Fibroblast of lung (primary cell): ENCODE measurements around the gene ZDHHC22. TPM values are rescaled to one million over a fixed set of nuclear protein-coding genes. Genes with fewer than 3 reads are reported as not detected.

Source experiments
- DNase-seq, 2 donors: peaks; one replicate each; pipeline versions ENCODE4 v3.0.0 to v3.0.0-alpha.2; 2010; ENCODE audit warnings: low read depth in 2 of 2
- H2AFZ ChIP-seq: 2 replicates; pipeline ENCODE4 v1.5.1; 2012; ENCODE audit warnings: low read length, control low read depth, inconsistent platforms
- H3K27ac ChIP-seq: 2 replicates; pipeline ENCODE4 v1.5.1; 2011; ENCODE audit warnings: low read length, control low read depth; ENCODE audit not compliant: insufficient read depth
- H3K27me3 ChIP-seq: 2 replicates; pipeline ENCODE4 v1.5.1; 2011; ENCODE audit warnings: mild to moderate bottlenecking, low read length; ENCODE audit not compliant: control insufficient read depth, insufficient read depth
- H3K36me3 ChIP-seq: 2 replicates; pipeline ENCODE4 v1.5.1; 2011; ENCODE audit warnings: low read length; ENCODE audit not compliant: control insufficient read depth, insufficient read depth
- H3K4me1 ChIP-seq: 2 replicates; pipeline ENCODE4 v1.5.1; 2011; ENCODE audit warnings: low read length; ENCODE audit not compliant: control insufficient read depth, insufficient read depth; ENCODE audit errors: extremely low read depth
- H3K4me2 ChIP-seq: 2 replicates; pipeline ENCODE4 v1.5.1; 2011; ENCODE audit warnings: low read length, control low read depth; ENCODE audit not compliant: insufficient read depth; ENCODE audit errors: extremely low read depth
- H3K4me3 ChIP-seq, 4 experiments: fragments of 200-600 bp in 1 of 4; sonication (generic) in 1 of 4; replicated peaks in 1 of 4; 2 replicates each; pipeline ENCODE4 v1.5.1; 2011 to 2016; ENCODE audit warnings: low read length in 4 of 4, low read depth in 3 of 4, mild to moderate bottlenecking in 3 of 4, control low read depth in 2 of 4, inconsistent platforms in 1 of 4, mixed read lengths in 1 of 4; ENCODE audit not compliant: insufficient read depth in 1 of 4; ENCODE audit errors: control extremely low read depth in 1 of 4
- H3K79me2 ChIP-seq: 2 replicates; pipeline ENCODE4 v1.5.1; 2012; ENCODE audit warnings: mild to moderate bottlenecking, low read length, inconsistent platforms; ENCODE audit not compliant: control insufficient read depth, insufficient read depth
- H3K9ac ChIP-seq: 2 replicates; pipeline ENCODE4 v1.5.1; 2011; ENCODE audit warnings: mild to moderate bottlenecking, low read length, control low read depth; ENCODE audit not compliant: insufficient read depth
- H3K9me3 ChIP-seq: 2 replicates; pipeline ENCODE4 v1.5.1; 2012; ENCODE audit warnings: low read depth, low read length; ENCODE audit not compliant: control insufficient read depth, insufficient read depth
- H4K20me1 ChIP-seq: 2 replicates; pipeline ENCODE4 v1.5.1; 2011; ENCODE audit warnings: low read length; ENCODE audit not compliant: control insufficient read depth, insufficient read depth; ENCODE audit errors: extremely low read depth
- EZH2 ChIP-seq: IDR thresholded peaks from 2 replicates; pipeline ENCODE4 v1.5.1; 2012; ENCODE audit warnings: low read length, control low read depth, mild to moderate bottlenecking; ENCODE audit errors: missing control alignments
- polyA plus RNA-seq, 2 donors: library from polyadenylated mRNA; depleted of rRNA in 1 of 2; stranded (reverse) in 1 of 2; unstranded in 1 of 2; fragments of >200 nt; gene quantifications; 2 replicates each; pipeline ENCODE4 v1.2.1, GENCODE V29; 2011 to 2012; ENCODE audit warnings: missing spikeins in 1 of 2
- total RNA-seq: library from RNA; depleted of rRNA; stranded (reverse); fragments of >200 nt; gene quantifications from 2 replicates; pipeline ENCODE4 v1.2.1, GENCODE V29; 2014
- TF ChIP-seq, protein P1 (sequence below), 2 donors: IDR thresholded peaks in 1 of 2; conservative IDR thresholded peaks in 1 of 2; 1 replicate in 1 of 2; 2 replicates in 1 of 2; pipeline ENCODE4 v1.5.1; 2011 to 2012; ENCODE audit warnings: low read length in 2 of 2, control low read depth in 1 of 2, inconsistent platforms in 1 of 2, low read depth in 1 of 2, mild to moderate bottlenecking in 1 of 2

ZDHHC22 gene
- total and polyA plus RNA-seq, 2 donors (not counting 1 experiment from before 2014, with no cell fraction given) = not detected

DNA sequence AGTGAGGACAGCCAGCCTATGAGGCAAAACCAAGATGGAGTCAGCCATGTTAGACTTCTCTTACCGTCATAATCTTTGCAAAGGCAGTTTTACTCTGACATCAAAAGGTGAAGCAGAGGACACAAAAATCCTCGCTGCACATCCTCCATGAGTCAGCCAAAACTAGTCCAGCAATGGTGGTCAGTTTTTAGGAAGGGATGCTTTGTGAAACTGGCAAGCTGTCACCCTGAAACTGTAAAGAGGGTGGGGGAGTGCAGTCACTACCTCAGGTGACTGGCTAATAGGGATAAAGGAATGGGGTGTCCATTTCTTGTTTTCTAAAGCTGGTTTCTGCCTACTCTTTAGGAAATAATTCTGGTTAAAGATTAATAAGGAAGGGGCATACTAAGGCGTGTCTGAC lies 48.9 kb downstream of the ZDHHC22 start:
- H3K9ac ChIP-seq = no peak overlapping the region
- TF ChIP-seq EZH2 = no peak
- TF ChIP-seq, protein P1, sequence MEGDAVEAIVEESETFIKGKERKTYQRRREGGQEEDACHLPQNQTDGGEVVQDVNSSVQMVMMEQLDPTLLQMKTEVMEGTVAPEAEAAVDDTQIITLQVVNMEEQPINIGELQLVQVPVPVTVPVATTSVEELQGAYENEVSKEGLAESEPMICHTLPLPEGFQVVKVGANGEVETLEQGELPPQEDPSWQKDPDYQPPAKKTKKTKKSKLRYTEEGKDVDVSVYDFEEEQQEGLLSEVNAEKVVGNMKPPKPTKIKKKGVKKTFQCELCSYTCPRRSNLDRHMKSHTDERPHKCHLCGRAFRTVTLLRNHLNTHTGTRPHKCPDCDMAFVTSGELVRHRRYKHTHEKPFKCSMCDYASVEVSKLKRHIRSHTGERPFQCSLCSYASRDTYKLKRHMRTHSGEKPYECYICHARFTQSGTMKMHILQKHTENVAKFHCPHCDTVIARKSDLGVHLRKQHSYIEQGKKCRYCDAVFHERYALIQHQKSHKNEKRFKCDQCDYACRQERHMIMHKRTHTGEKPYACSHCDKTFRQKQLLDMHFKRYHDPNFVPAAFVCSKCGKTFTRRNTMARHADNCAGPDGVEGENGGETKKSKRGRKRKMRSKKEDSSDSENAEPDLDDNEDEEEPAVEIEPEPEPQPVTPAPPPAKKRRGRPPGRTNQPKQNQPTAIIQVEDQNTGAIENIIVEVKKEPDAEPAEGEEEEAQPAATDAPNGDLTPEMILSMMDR (conservative IDR thresholded peaks at IDR 0.05 in 1 of 2, IDR thresholded peaks at IDR 0.05 in 1 of 2; ENCODE audit: low read depth in 1 of 2, low read length in 2 of 2) = no peak
- H3K9me3 ChIP-seq = no peaks in the 10 kb centered on the region
- no peak overlapping the region for H3K27ac ChIP-seq
- H4K20me1 ChIP-seq = no peaks in the 10 kb centered on the region
- peaks cover 4% of the 10 kb centered on the region for H3K4me1 ChIP-seq
- no peak overlapping the region for H3K4me2 ChIP-seq
- H3K79me2 ChIP-seq = peaks cover 2% of the 10 kb centered on the region
- H3K27me3 ChIP-seq = peaks cover 2% of the 10 kb centered on the region
- no peak for DNase-seq
- H3K4me3 ChIP-seq = no peak overlapping the region
- H3K36me3 ChIP-seq = no peaks in the 10 kb centered on the region
- H2AFZ ChIP-seq = no peak overlapping the region

DNA sequence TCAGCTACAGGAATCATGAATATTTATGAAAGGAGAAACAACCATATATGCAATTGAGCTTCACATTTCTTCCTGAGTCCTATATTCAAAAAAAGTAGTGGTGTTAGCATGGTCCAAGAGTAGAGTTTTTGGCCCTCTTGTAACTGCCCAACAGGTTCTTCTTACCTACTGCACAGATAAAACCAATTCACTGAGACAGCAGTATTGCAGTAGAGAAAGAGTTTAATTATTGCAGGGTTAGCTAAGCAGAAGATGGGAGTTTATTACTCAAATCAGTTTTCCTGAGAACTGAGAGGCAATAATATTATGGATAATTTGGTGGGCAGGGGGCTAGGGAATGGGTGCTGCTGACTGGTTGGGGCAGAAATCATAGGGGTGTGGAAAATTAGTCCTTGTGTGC lies 50.1 kb downstream of the ZDHHC22 start:
- peaks cover 2% of the 10 kb centered on the region for H3K27me3 ChIP-seq
- TF ChIP-seq, protein P1 (conservative IDR thresholded peaks at IDR 0.05 in 1 of 2, IDR thresholded peaks at IDR 0.05 in 1 of 2; ENCODE audit: low read depth in 1 of 2, low read length in 2 of 2) = no peak
- TF ChIP-seq EZH2 = no peak
- H3K9ac ChIP-seq = no peak overlapping the region
- DNase-seq = no peak
- no peaks in the 10 kb centered on the region for H3K36me3 ChIP-seq
- H2AFZ ChIP-seq = no peak overlapping the region
- no peaks in the 10 kb centered on the region for H3K4me1 ChIP-seq
- no peaks in the 10 kb centered on the region for H3K79me2 ChIP-seq
- no peak overlapping the region for H3K4me2 ChIP-seq
- no peaks in the 10 kb centered on the region for H4K20me1 ChIP-seq
- H3K4me3 ChIP-seq = no peak overlapping the region
- no peak overlapping the region for H3K27ac ChIP-seq
- no peaks in the 10 kb centered on the region for H3K9me3 ChIP-seq

DNA sequence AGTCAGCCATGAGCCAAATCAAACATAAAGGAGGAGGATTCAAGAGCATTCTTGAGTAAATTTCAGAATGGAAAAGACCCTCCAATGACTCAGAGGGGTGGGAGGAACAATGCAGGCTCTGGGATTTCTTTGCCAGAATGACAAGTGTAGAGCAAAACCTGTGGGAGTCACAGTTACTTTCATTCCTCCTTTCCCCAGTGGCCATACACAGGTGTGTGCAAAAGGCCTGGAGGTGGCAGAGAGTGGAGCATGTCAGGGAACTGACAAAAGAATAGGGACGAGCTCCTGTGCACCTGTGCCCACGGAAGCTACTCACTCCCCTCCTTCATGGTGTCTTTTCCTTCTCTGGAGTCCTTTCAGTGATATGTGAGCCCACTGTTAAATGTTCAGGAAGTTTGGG lies 52.9 kb downstream of the ZDHHC22 start:
- Histone ChIP-seq H3K36me3 (no peaks in the 10 kb centered on the region), H3K9me3 (no peaks in the 10 kb centered on the region), H2AFZ (no peak overlapping the region), H3K27ac (no peak overlapping the region), H3K4me2 (no peak overlapping the region), H4K20me1 (no peaks in the 10 kb centered on the region), H3K79me2 (no peaks in the 10 kb centered on the region), H3K9ac (no peak overlapping the region), H3K4me3 (no peak overlapping the region), H3K4me1 (no peaks in the 10 kb centered on the region), H3K27me3 (peaks cover 7% of the 10 kb centered on the region)
- no peak for TF ChIP-seq EZH2
- TF ChIP-seq, protein P1 (conservative IDR thresholded peaks at IDR 0.05 in 1 of 2, IDR thresholded peaks at IDR 0.05 in 1 of 2; ENCODE audit: low read depth in 1 of 2, low read length in 2 of 2) = no peak
- no peak for DNase-seq
